ENCODE data around the gene INPP4A. TPM values are rescaled to one million over a fixed set of nuclear protein-coding genes. Genes with fewer than 3 reads are reported as not detected.

INPP4A gene
- total and polyA plus RNA-seq, 2 of the 13 experiments (the other 11 are each of a cell fraction or from before 2014, with no cell fraction given) = 10.1 to 10.9 TPM

DNA sequence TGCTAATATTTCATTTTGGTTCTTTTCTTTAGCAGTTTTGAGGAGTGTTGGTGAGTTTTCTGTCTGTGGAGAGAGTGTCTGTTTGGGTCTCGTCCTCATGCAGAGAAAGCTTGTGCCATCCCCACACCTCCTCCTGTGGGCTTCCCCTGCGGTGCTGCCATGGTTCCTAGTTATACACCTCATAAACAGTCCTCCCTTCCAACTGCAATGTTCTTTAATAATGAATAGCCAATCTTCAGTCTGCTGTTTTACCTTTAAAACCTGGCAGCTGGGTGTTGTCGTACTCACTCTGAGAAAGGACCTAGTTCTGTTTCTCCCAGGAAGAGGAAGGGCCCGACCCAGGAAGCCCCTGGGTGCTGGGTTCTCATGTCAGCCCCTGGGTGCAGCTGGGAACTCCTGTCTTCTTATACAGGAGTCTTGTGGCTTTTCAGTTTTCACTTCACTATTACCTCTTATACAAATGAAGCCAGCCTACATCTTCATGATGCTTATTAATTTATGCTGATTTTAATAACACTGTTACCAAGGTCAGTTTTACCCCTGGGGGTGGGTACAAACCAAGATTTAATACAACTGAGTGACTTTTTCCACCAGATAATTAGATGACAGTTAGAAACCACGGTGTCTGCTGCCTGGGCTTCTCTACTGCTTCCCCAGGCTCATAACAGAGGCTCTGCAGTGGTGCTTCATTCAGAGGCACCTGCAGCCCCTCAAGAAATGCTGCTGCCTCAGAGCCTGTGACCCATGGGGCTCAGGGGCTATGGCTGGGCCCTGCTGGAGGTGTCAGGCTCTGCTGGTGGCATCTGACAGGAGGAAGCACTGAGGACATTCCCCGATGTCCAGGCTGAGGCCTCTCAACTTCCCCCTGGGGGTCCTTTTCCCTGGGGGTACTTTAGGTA, 104.5 kb downstream of the INPP4A start:
- no peak for DNase-seq (ENCODE audit: low spot score)
- in situ Hi-C loops (cut with HindIII; ENCODE audit: extremely low pct_ligation_motif_present, low pct_unique_long_range_greater_than_20kb) = no loop called here
- POLR2A ChIA-PET = no interaction called here
- TF ChIP-seq RELA (CRISPR knock-in tag; IDR thresholded peaks at IDR 0.05) = no peak
- TF ChIP-seq, protein P1, sequence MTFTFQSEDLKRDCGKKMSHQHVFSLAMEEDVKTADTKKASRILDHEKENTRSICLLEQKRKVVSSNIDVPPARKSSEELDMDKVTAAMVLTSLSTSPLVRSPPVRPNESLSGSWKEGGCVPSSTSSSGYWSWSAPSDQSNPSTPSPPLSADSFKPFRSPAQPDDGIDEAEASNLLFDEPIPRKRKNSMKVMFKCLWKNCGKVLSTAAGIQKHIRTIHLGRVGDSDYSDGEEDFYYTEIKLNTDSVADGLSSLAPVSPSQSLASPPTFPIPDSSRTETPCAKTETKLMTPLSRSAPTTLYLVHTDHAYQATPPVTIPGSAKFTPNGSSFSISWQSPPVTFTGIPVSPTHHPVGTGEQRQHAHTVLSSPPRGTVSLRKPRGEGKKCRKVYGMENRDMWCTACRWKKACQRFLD (CRISPR knock-in tag; IDR thresholded peaks at IDR 0.05; ENCODE audit: borderline replicate concordance) = no peak
- TF ChIP-seq ZNF44 (CRISPR knock-in tag; IDR thresholded peaks at IDR 0.05) = no peak
- TF ChIP-seq, protein P2, sequence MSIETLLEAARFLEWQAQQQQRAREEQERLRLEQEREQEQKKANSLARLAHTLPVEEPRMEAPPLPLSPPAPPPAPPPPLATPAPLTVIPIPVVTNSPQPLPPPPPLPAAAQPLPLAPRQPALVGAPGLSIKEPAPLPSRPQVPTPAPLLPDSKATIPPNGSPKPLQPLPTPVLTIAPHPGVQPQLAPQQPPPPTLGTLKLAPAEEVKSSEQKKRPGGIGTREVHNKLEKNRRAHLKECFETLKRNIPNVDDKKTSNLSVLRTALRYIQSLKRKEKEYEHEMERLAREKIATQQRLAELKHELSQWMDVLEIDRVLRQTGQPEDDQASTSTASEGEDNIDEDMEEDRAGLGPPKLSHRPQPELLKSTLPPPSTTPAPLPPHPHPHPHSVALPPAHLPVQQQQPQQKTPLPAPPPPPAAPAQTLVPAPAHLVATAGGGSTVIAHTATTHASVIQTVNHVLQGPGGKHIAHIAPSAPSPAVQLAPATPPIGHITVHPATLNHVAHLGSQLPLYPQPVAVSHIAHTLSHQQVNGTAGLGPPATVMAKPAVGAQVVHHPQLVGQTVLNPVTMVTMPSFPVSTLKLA (IDR thresholded peaks at IDR 0.05) = no peak
- no peak for TF ChIP-seq SMAD9 (CRISPR knock-in tag; IDR thresholded peaks at IDR 0.05)
- TF ChIP-seq ZNF510 (CRISPR knock-in tag; IDR thresholded peaks at IDR 0.05; ENCODE audit: low read depth) = no peak
- TF ChIP-seq, protein P3, sequence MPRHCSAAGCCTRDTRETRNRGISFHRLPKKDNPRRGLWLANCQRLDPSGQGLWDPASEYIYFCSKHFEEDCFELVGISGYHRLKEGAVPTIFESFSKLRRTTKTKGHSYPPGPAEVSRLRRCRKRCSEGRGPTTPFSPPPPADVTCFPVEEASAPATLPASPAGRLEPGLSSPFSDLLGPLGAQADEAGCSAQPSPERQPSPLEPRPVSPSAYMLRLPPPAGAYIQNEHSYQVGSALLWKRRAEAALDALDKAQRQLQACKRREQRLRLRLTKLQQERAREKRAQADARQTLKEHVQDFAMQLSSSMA (CRISPR knock-in tag; IDR thresholded peaks at IDR 0.05) = no peak
- TF ChIP-seq TCF12 (IDR thresholded peaks at IDR 0.05) = no peak
- TF ChIP-seq TCF12 (CRISPR knock-in tag; IDR thresholded peaks at IDR 0.05) = no peak
- no peak for TF ChIP-seq MIXL1 (CRISPR knock-in tag; IDR thresholded peaks at IDR 0.05)
- TF ChIP-seq, protein P4, sequence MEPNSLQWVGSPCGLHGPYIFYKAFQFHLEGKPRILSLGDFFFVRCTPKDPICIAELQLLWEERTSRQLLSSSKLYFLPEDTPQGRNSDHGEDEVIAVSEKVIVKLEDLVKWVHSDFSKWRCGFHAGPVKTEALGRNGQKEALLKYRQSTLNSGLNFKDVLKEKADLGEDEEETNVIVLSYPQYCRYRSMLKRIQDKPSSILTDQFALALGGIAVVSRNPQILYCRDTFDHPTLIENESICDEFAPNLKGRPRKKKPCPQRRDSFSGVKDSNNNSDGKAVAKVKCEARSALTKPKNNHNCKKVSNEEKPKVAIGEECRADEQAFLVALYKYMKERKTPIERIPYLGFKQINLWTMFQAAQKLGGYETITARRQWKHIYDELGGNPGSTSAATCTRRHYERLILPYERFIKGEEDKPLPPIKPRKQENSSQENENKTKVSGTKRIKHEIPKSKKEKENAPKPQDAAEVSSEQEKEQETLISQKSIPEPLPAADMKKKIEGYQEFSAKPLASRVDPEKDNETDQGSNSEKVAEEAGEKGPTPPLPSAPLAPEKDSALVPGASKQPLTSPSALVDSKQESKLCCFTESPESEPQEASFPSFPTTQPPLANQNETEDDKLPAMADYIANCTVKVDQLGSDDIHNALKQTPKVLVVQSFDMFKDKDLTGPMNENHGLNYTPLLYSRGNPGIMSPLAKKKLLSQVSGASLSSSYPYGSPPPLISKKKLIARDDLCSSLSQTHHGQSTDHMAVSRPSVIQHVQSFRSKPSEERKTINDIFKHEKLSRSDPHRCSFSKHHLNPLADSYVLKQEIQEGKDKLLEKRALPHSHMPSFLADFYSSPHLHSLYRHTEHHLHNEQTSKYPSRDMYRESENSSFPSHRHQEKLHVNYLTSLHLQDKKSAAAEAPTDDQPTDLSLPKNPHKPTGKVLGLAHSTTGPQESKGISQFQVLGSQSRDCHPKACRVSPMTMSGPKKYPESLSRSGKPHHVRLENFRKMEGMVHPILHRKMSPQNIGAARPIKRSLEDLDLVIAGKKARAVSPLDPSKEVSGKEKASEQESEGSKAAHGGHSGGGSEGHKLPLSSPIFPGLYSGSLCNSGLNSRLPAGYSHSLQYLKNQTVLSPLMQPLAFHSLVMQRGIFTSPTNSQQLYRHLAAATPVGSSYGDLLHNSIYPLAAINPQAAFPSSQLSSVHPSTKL (CRISPR knock-in tag; IDR thresholded peaks at IDR 0.05) = no peak
- no peak for TF ChIP-seq AKAP8 (CRISPR knock-in tag; IDR thresholded peaks at IDR 0.05)
- TF ChIP-seq MATR3 (CRISPR knock-in tag; IDR thresholded peaks at IDR 0.05) = no peak
- TF ChIP-seq NR2C2 (CRISPR knock-in tag; IDR thresholded peaks at IDR 0.05; ENCODE audit: borderline replicate concordance) = no peak
- TF ChIP-seq, protein P5, sequence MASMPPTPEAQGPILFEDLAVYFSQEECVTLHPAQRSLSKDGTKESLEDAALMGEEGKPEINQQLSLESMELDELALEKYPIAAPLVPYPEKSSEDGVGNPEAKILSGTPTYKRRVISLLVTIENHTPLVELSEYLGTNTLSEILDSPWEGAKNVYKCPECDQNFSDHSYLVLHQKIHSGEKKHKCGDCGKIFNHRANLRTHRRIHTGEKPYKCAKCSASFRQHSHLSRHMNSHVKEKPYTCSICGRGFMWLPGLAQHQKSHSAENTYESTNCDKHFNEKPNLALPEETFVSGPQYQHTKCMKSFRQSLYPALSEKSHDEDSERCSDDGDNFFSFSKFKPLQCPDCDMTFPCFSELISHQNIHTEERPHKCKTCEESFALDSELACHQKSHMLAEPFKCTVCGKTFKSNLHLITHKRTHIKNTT (CRISPR knock-in tag; IDR thresholded peaks at IDR 0.05) = no peak

More for the DNA sequence above, 104.5 kb downstream of the INPP4A start:
- CTCF ChIA-PET (ENCODE audit: low intra/inter-chr PET ratio, low total read pairs) = no interaction called here
- WGBS (ENCODE audit: low lambda C conversion rate) = 87% methylated on average over 6 of the region's 6 CpGs
- H3K27ac ChIP-seq (ENCODE audit: extremely low read length, insufficient read depth, low read length) = no peak overlapping the region
- H3K36me3 ChIP-seq (replicated peaks in 1 of 2; ENCODE audit: control insufficient read depth in 1 of 2, insufficient read depth in 2 of 2, low read length in 2 of 2) = peaks cover 11 to 32% of the 10 kb centered on the region in 2 experiments
- BruUV-seq (replicated peaks) = no TSS peak
- H3K79me2 ChIP-seq (ENCODE audit: insufficient read depth, low read length) = no peaks in the 10 kb centered on the region
- H3K4me1 ChIP-seq (ENCODE audit: insufficient read depth, low read length) = 0 out of 2 replicates have a peak, but pooled peaks cover 4% of the 10 kb centered on the region
- FAIRE-seq = no peak
- H3K4me3 ChIP-seq (replicated peaks in 1 of 3; ENCODE audit: insufficient read depth in 1 of 3, low read depth in 2 of 3, low read length in 3 of 3) = no peak overlapping the region
- no peak overlapping the region for H3K9ac ChIP-seq (ENCODE audit: insufficient read depth, low read depth, low read length)
- H4K20me1 ChIP-seq (ENCODE audit: insufficient read depth, low read length) = no peaks in the 10 kb centered on the region
- H3K9me3 ChIP-seq (ENCODE audit: low read length) = no peaks in the 10 kb centered on the region
- H3K27me3 ChIP-seq (ENCODE audit: control insufficient read depth in 1 of 2, insufficient read depth in 2 of 2, low read length in 2 of 2) = no peaks in the 10 kb centered on the region
- intact Hi-C loops (cut with micrococcal nuclease; ENCODE audit: unreplicated experiment) = no loop called here
- ATAC-seq = no peak
- no peak overlapping the region for H2AFZ ChIP-seq (ENCODE audit: low read length)
- H3K4me2 ChIP-seq (ENCODE audit: low read depth, low read length) = no peak overlapping the region
